ENCODE data around the gene SLC39A11.

DNA sequence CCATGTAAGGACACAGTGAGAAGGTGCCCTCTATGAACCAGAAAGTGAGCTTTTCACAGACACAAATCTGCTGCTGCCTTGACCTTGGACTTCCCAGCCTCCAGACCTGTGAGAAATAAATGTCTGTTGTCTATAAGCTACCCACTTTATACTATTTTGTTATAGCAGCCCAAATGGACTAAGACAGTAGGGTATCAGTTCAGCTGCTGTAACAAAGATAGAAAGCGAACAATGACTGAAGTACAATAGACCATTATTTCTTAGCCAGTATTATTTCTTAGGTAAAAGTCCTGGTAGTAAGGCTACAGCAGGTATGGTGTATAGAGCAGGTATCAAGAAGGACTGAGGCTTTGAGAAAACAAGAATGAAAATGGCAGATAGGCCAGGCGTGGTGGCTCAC is 117.0 kb downstream of the SLC39A11 start:
- TF ChIP-seq, protein P1, sequence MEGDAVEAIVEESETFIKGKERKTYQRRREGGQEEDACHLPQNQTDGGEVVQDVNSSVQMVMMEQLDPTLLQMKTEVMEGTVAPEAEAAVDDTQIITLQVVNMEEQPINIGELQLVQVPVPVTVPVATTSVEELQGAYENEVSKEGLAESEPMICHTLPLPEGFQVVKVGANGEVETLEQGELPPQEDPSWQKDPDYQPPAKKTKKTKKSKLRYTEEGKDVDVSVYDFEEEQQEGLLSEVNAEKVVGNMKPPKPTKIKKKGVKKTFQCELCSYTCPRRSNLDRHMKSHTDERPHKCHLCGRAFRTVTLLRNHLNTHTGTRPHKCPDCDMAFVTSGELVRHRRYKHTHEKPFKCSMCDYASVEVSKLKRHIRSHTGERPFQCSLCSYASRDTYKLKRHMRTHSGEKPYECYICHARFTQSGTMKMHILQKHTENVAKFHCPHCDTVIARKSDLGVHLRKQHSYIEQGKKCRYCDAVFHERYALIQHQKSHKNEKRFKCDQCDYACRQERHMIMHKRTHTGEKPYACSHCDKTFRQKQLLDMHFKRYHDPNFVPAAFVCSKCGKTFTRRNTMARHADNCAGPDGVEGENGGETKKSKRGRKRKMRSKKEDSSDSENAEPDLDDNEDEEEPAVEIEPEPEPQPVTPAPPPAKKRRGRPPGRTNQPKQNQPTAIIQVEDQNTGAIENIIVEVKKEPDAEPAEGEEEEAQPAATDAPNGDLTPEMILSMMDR (IDR thresholded peaks at IDR 0.05; ENCODE audit: low read length) = no peak
- TF ChIP-seq EZH2phosphoT487 (IDR thresholded peaks at IDR 0.05; ENCODE audit: low read length) = no peak
- TF ChIP-seq EZH2 (optimal IDR thresholded peaks at IDR 0.05; ENCODE audit: low read depth, low read length) = no peak

All from MM.1S (cell line).